Measurements from ENCODE around the gene COL13A1. TPM values are rescaled to one million over a fixed set of nuclear protein-coding genes. Genes with fewer than 3 reads are reported as not detected.

Gene COL13A1
- polyA plus RNA-seq, 1 experiment: 11.9 TPM

GRCh38 chr10:69875856-69876255 lies 74.2 kb downstream of the COL13A1 start:
- Histone ChIP-seq H3K27me3 (ENCODE audit: control insufficient read depth, insufficient read depth, low read length) (no peaks in the 10 kb centered on the region), H3K4me3 (ENCODE audit: low read depth, low read length) (no peak overlapping the region), H3K36me3 (ENCODE audit: control insufficient read depth, insufficient read depth, low read length) (peaks cover 1% of the 10 kb centered on the region)
- POLR2A ChIA-PET: no interaction called here
- no peak for DNase-seq (ENCODE audit: low read depth)
- no peak for TF ChIP-seq CTCF (IDR thresholded peaks at IDR 0.05; ENCODE audit: insufficient read depth, low read depth, low read length)
- CTCF ChIA-PET: interaction anchor here (1.0 to 1.6 kb wide), 2 partner anchors 12 to 39 kb away, joined by 3 to 4 read pairs; no protein-coding TSS in a partner anchor

- no peak for DNase-seq (ENCODE audit: low read depth)
- H3K27me3 ChIP-seq (ENCODE audit: control insufficient read depth, insufficient read depth, low read length): no peaks in the 10 kb centered on the region
- peaks cover 1% of the 10 kb centered on the region for H3K36me3 ChIP-seq (ENCODE audit: control insufficient read depth, insufficient read depth, low read length)
- ChIA-PET POLR2A (no interaction called here), CTCF (interaction anchor here (1.6 kb wide), 1 partner anchor 38 kb away, joined by 3 read pairs; no protein-coding TSS in a partner anchor)
- H3K4me3 ChIP-seq (ENCODE audit: low read depth, low read length): no peak overlapping the region
- no peak for TF ChIP-seq CTCF (IDR thresholded peaks at IDR 0.05; ENCODE audit: insufficient read depth, low read depth, low read length)
Observed at GRCh38 chr10:69876286-69876685, 74.6 kb downstream of the COL13A1 start.

- Histone ChIP-seq H3K27me3 (ENCODE audit: control insufficient read depth, insufficient read depth, low read length) (no peaks in the 10 kb centered on the region), H3K36me3 (ENCODE audit: control insufficient read depth, insufficient read depth, low read length) (peaks cover 1% of the 10 kb centered on the region), H3K4me3 (ENCODE audit: low read depth, low read length) (no peak overlapping the region)
- no peak for TF ChIP-seq CTCF (IDR thresholded peaks at IDR 0.05; ENCODE audit: insufficient read depth, low read depth, low read length)
- ChIA-PET CTCF (interaction anchor here (0.8 to 1.0 kb wide), 2 partner anchors 7 to 25 kb away, joined by 3 read pairs; no protein-coding TSS in a partner anchor), POLR2A (no interaction called here)
- no peak for DNase-seq (ENCODE audit: low read depth)
Observed at GRCh38 chr10:69876931-69877330, 75.2 kb downstream of the COL13A1 start.

- no peak for TF ChIP-seq CTCF (IDR thresholded peaks at IDR 0.05; ENCODE audit: insufficient read depth, low read depth, low read length)
- Histone ChIP-seq H3K36me3 (ENCODE audit: control insufficient read depth, insufficient read depth, low read length) (peaks cover 1% of the 10 kb centered on the region), H3K4me3 (ENCODE audit: low read depth, low read length) (no peak overlapping the region), H3K27me3 (ENCODE audit: control insufficient read depth, insufficient read depth, low read length) (no peaks in the 10 kb centered on the region)
- CTCF ChIA-PET: interaction anchor here (1.0 to 2.1 kb wide), 4 partner anchors 8 to 162 kb away, joined by 3 to 5 read pairs (median 4); no protein-coding TSS in a partner anchor
- DNase-seq (ENCODE audit: low read depth): no peak
- POLR2A ChIA-PET: no interaction called here
Observed at GRCh38 chr10:69878038-69878437, 76.3 kb downstream of the COL13A1 start.

- no peak for DNase-seq (ENCODE audit: low read depth)
- peaks cover 1% of the 10 kb centered on the region for H3K36me3 ChIP-seq (ENCODE audit: control insufficient read depth, insufficient read depth, low read length)
- no peak for TF ChIP-seq CTCF (IDR thresholded peaks at IDR 0.05; ENCODE audit: insufficient read depth, low read depth, low read length)
- CTCF ChIA-PET: interaction anchor here (0.9 to 2.1 kb wide), 5 partner anchors 9 to 163 kb away, joined by 3 to 5 read pairs (median 4); no protein-coding TSS in a partner anchor
- no peaks in the 10 kb centered on the region for H3K27me3 ChIP-seq (ENCODE audit: control insufficient read depth, insufficient read depth, low read length)
- H3K4me3 ChIP-seq (ENCODE audit: low read depth, low read length): no peak overlapping the region
- POLR2A ChIA-PET: interaction anchor here (0.5 kb wide), 1 partner anchor 12 kb away, joined by 3 read pairs; no protein-coding TSS in a partner anchor
Observed at GRCh38 chr10:69878951-69879350, 77.2 kb downstream of the COL13A1 start.

Measured in BJ (cell line).